ENCODE results near the gene SDK1.

DNA sequence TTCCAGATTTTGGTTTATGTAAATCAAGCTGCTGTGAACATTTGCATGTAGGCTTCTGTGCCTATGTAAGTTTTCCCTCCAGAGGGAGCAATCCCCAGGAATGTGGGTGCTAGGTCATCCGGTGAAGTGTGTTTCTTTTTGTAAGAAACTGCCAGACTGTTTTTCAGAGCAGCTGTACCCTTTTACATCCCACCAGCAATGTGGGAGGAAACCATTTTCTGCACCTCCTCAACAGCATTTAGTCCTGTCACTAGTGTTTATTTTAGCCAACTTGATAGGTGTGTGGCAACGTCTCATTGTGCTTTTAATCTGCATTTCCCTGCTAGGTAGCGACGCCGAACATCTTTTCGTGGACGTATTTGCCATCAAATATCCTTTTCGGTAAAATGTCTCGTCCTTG is 985.3 kb downstream of the SDK1 start:
- no peak for TF ChIP-seq NFE2L1 (CRISPR knock-in tag; IDR thresholded peaks at IDR 0.05)
- TF ChIP-seq, protein P1, sequence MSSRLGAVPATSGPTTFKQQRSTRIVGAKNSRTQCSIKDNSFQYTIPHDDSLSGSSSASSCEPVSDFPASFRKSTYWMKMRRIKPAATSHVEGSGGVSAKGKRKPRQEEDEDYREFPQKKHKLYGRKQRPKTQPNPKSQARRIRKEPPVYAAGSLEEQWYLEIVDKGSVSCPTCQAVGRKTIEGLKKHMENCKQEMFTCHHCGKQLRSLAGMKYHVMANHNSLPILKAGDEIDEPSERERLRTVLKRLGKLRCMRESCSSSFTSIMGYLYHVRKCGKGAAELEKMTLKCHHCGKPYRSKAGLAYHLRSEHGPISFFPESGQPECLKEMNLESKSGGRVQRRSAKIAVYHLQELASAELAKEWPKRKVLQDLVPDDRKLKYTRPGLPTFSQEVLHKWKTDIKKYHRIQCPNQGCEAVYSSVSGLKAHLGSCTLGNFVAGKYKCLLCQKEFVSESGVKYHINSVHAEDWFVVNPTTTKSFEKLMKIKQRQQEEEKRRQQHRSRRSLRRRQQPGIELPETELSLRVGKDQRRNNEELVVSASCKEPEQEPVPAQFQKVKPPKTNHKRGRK (CRISPR knock-in tag; IDR thresholded peaks at IDR 0.05; ENCODE audit: borderline replicate concordance) = no peak
- TF ChIP-seq, protein P2, sequence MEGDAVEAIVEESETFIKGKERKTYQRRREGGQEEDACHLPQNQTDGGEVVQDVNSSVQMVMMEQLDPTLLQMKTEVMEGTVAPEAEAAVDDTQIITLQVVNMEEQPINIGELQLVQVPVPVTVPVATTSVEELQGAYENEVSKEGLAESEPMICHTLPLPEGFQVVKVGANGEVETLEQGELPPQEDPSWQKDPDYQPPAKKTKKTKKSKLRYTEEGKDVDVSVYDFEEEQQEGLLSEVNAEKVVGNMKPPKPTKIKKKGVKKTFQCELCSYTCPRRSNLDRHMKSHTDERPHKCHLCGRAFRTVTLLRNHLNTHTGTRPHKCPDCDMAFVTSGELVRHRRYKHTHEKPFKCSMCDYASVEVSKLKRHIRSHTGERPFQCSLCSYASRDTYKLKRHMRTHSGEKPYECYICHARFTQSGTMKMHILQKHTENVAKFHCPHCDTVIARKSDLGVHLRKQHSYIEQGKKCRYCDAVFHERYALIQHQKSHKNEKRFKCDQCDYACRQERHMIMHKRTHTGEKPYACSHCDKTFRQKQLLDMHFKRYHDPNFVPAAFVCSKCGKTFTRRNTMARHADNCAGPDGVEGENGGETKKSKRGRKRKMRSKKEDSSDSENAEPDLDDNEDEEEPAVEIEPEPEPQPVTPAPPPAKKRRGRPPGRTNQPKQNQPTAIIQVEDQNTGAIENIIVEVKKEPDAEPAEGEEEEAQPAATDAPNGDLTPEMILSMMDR (IDR thresholded peaks at IDR 0.05) = no peak
- no peak for TF ChIP-seq ZNF263 (CRISPR knock-in tag; IDR thresholded peaks at IDR 0.05; ENCODE audit: low read depth)
- TF ChIP-seq, protein P3, sequence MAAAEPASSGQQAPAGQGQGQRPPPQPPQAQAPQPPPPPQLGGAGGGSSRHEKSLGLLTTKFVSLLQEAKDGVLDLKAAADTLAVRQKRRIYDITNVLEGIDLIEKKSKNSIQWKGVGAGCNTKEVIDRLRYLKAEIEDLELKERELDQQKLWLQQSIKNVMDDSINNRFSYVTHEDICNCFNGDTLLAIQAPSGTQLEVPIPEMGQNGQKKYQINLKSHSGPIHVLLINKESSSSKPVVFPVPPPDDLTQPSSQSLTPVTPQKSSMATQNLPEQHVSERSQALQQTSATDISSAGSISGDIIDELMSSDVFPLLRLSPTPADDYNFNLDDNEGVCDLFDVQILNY (CRISPR knock-in tag; IDR thresholded peaks at IDR 0.05) = no peak

All from WTC11 (cell line).